Measurements from ENCODE around the gene PTDSS2.

DNA sequence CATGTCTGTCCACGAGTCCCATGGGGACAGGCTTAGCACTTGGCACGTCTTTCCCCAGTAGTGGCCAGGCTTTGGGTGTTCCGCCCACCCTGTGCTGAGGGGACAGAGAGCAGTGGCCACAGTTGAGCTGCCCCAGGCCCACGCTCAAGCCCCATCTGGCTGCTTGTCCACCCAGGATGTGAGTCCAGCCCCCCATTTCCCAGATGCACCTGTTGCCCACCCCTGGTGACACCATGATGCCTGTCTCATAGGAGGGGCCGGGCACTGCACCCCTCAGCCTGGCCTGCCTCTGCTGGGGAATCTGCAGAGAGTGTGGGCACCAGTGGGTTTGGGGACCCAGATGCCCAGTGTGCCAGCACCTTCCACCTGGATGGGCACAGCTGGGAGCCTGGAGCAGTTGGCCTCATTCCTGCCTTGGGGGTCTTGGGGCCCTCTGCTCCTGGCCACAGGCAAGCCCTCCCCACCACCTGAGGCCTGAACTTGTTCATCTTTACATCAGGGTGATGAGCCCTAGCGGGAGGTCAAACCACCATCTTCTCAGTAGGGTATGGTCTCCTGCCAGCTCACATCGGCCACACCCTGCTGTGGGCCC, 41.0 kb upstream of the PTDSS2 start:
- no peak for TF ChIP-seq POLR2A (IDR thresholded peaks at IDR 0.05; ENCODE audit: low read depth, low read length)
- TF ChIP-seq, protein P1, sequence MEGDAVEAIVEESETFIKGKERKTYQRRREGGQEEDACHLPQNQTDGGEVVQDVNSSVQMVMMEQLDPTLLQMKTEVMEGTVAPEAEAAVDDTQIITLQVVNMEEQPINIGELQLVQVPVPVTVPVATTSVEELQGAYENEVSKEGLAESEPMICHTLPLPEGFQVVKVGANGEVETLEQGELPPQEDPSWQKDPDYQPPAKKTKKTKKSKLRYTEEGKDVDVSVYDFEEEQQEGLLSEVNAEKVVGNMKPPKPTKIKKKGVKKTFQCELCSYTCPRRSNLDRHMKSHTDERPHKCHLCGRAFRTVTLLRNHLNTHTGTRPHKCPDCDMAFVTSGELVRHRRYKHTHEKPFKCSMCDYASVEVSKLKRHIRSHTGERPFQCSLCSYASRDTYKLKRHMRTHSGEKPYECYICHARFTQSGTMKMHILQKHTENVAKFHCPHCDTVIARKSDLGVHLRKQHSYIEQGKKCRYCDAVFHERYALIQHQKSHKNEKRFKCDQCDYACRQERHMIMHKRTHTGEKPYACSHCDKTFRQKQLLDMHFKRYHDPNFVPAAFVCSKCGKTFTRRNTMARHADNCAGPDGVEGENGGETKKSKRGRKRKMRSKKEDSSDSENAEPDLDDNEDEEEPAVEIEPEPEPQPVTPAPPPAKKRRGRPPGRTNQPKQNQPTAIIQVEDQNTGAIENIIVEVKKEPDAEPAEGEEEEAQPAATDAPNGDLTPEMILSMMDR (IDR thresholded peaks at IDR 0.05 in 2 of 3, conservative IDR thresholded peaks at IDR 0.05 in 1 of 3; ENCODE audit: control insufficient read depth in 2 of 3, extremely low read depth in 1 of 3, insufficient read depth in 1 of 3, low read depth in 3 of 3, low read length in 3 of 3) = no peak
- TF ChIP-seq, protein P2, sequence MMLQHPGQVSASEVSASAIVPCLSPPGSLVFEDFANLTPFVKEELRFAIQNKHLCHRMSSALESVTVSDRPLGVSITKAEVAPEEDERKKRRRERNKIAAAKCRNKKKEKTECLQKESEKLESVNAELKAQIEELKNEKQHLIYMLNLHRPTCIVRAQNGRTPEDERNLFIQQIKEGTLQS (IDR thresholded peaks at IDR 0.05; ENCODE audit: borderline replicate concordance, extremely low read depth, low read depth, low read length) = no peak
- TF ChIP-seq, protein P3, sequence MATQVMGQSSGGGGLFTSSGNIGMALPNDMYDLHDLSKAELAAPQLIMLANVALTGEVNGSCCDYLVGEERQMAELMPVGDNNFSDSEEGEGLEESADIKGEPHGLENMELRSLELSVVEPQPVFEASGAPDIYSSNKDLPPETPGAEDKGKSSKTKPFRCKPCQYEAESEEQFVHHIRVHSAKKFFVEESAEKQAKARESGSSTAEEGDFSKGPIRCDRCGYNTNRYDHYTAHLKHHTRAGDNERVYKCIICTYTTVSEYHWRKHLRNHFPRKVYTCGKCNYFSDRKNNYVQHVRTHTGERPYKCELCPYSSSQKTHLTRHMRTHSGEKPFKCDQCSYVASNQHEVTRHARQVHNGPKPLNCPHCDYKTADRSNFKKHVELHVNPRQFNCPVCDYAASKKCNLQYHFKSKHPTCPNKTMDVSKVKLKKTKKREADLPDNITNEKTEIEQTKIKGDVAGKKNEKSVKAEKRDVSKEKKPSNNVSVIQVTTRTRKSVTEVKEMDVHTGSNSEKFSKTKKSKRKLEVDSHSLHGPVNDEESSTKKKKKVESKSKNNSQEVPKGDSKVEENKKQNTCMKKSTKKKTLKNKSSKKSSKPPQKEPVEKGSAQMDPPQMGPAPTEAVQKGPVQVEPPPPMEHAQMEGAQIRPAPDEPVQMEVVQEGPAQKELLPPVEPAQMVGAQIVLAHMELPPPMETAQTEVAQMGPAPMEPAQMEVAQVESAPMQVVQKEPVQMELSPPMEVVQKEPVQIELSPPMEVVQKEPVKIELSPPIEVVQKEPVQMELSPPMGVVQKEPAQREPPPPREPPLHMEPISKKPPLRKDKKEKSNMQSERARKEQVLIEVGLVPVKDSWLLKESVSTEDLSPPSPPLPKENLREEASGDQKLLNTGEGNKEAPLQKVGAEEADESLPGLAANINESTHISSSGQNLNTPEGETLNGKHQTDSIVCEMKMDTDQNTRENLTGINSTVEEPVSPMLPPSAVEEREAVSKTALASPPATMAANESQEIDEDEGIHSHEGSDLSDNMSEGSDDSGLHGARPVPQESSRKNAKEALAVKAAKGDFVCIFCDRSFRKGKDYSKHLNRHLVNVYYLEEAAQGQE (IDR thresholded peaks at IDR 0.05; ENCODE audit: low read depth, low read length) = no peak
- TF ChIP-seq NFYB (IDR thresholded peaks at IDR 0.05; ENCODE audit: insufficient read depth, low read depth, low read length) = no peak
- no peak for TF ChIP-seq RAD21 (IDR thresholded peaks at IDR 0.05; ENCODE audit: insufficient read depth, low read depth, low read length)
- TF ChIP-seq CEBPB (IDR thresholded peaks at IDR 0.05; ENCODE audit: borderline replicate concordance in 1 of 2, low read depth in 2 of 2, low read length in 2 of 2) = no peak
- no peak for TF ChIP-seq EZH2 (IDR thresholded peaks at IDR 0.05; ENCODE audit: borderline replicate concordance, control insufficient read depth, low read depth, low read length)
- no peak for TF ChIP-seq CHD2 (IDR thresholded peaks at IDR 0.05; ENCODE audit: borderline replicate concordance, low read depth, low read length)
- TF ChIP-seq SIN3A (IDR thresholded peaks at IDR 0.05; ENCODE audit: low read depth, low read length) = no peak

All from GM12878 (cell line).